ENCODE results near the gene EXD3.
A peak's percentile ranks its signal among the peaks of the same experiment; 100 is the strongest.
"Not testable (repeated sequence)": the region's sequence is repeated elsewhere in the genome, so short reads cannot be mapped to it uniquely, and the experiment has no call there.

The EXD3 gene

DNA sequence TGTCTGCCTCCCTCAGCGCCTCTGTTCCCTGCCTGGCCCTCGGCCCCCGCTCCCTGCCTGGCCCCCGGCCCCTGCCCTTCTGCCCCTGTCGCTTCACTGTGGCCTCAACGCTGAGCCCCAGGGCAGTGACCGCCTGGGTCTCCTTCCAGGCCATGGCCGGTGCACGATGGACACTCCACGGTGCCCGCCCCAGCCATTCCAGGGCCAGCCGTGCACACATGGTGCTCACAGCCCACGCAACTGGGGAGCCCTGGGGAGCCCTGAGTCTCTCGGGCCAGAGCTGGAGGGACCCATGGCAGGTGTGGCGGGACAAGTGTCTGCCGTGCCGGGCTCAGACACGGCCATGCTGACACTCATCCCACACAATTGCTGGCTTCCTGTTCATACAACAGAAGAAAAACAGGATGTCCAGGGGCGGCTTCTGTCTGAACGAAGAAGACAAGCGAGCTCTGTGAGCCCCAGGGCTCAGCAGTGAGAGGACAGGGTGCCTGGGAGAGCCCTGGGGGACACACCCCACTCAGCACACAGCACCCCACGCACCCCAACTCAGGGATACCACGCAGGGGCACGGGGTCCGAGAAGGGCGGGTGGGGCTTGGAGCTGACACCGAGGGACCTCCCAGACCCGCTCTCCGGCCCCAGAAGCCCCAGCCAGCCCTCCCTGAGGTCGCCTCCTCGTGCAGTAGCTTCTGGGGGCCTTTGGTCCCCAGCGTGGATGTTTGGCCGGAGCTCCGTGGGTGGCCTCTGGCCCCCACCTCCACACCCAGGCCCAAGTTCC is 35.7 kb downstream of the EXD3 start:
- peak; percentile 15 for DNase-seq (ENCODE audit: low read depth)
- TF ChIP-seq, protein P1, sequence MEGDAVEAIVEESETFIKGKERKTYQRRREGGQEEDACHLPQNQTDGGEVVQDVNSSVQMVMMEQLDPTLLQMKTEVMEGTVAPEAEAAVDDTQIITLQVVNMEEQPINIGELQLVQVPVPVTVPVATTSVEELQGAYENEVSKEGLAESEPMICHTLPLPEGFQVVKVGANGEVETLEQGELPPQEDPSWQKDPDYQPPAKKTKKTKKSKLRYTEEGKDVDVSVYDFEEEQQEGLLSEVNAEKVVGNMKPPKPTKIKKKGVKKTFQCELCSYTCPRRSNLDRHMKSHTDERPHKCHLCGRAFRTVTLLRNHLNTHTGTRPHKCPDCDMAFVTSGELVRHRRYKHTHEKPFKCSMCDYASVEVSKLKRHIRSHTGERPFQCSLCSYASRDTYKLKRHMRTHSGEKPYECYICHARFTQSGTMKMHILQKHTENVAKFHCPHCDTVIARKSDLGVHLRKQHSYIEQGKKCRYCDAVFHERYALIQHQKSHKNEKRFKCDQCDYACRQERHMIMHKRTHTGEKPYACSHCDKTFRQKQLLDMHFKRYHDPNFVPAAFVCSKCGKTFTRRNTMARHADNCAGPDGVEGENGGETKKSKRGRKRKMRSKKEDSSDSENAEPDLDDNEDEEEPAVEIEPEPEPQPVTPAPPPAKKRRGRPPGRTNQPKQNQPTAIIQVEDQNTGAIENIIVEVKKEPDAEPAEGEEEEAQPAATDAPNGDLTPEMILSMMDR (IDR thresholded peaks at IDR 0.05; ENCODE audit: low read length, missing control alignments): no peak
- no peak overlapping the region for H3K4me3 ChIP-seq (replicated peaks; ENCODE audit: low read depth, low read length)

DNA sequence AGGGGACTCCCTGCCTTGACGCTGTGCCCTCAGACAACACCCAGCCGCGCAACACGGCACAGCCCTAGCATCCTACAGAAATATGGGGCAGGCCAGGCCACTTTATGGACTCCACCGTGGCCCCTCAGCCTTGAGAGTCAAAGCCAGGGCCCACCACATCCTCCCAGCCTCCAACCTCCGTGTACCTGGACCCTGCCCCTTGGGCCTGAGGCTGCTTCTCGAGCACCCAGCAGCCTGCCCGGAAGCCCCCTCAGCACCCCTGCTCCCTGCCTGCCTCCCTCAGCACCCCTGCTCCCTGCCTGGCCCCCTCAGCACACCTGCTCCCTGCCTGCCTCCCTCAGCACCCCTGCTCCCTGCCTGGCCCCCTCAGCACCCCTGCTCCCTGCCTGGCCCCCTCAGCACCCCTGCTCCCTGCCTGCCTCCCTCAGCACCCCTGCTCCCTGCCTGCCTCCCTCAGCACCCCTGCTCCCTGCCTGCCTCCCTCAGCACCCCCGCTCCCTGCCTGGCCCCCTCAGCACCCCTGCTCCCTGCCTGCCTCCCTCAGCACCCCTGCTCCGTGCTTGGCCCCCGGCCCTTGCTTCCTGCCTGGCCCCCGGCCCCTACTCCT is 36.4 kb downstream of the EXD3 start:
- DNase-seq (ENCODE audit: low read depth); H3K4me3 ChIP-seq (replicated peaks; ENCODE audit: low read depth, low read length): not testable (repeated sequence)

DNA sequence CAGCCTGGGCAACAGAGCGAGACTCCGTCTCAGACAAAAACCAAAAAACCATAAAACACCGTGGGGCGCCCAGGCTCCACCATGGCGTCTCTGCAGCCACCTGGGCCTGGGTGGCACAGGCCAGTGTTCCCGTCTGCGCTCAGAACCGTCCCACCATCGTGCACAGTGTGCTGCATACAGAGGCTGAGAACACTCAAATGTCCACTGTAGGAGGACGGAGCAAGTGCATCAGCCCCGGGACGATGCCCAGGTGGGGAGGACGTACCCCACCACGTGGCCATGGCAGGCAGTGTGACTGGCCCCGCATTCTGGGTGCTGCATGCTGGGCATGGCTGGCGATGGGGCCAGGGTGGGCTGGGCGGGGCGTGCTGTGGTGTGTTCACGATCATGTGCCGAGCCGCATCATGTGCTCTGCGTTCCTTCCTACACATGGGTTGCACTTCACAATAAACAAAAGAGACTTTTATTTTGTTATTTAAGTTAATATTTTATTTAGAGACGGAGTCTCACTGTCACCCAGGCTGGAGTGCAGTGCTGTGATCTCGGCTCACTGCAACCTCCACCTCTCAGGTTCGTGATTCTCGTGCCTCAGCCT is 37.8 kb downstream of the EXD3 start:
- DNase-seq (ENCODE audit: low read depth): no peak
- TF ChIP-seq, protein P1 (IDR thresholded peaks at IDR 0.05; ENCODE audit: low read length, missing control alignments): no peak
- H3K4me3 ChIP-seq (replicated peaks; ENCODE audit: low read depth, low read length): no peak overlapping the region

DNA sequence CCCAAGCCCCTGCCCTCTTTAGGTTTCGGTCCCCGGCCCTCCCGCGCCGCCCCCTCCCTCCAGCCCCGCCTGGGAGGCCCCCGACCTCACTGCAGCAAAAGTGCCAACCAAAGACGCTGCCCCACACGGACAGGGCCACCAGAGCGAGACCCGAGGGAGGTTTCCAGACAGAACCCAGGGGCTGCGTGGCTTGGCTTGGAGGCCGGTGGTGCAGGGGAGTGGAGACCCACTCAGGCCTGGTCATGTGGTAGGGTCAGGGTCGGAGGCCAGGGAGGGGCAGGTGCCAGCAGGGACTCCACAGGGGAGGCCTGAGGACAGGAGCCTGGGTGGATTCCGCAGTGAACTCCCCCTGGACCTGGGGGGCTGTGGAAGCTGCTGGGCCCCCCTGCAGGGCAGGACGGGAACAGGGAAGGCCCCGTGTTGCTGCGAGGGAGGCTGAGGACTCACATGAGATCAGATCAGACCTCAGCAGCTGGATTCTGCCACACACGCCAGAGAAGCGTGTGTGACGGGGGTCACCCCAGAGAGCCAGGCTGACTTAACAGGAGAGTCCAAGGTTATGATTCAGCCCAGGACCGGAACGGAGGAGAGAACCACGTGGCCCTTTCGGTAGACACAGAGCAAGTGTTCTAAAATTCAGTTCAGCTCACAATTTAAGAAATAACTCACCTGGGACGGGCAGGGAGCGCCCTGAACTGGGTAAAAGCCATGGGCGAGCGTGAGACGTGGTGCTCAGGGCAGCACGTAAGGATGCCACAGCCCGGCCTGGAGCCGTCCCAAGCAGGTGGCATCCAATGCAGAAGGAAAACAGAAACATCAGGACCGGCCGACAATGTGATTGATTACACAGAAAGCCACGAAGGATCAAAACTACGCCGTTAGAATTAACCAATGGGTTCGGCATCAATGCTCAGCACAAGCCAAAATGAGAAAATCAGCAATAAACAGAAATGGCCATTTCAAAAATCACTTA is 38.9 kb downstream of the EXD3 start:
- TF ChIP-seq, protein P1 (IDR thresholded peaks at IDR 0.05; ENCODE audit: low read length, missing control alignments): no peak
- DNase-seq (ENCODE audit: low read depth): peak; percentile 53
- no peak overlapping the region for H3K4me3 ChIP-seq (replicated peaks; ENCODE audit: low read depth, low read length)

DNA sequence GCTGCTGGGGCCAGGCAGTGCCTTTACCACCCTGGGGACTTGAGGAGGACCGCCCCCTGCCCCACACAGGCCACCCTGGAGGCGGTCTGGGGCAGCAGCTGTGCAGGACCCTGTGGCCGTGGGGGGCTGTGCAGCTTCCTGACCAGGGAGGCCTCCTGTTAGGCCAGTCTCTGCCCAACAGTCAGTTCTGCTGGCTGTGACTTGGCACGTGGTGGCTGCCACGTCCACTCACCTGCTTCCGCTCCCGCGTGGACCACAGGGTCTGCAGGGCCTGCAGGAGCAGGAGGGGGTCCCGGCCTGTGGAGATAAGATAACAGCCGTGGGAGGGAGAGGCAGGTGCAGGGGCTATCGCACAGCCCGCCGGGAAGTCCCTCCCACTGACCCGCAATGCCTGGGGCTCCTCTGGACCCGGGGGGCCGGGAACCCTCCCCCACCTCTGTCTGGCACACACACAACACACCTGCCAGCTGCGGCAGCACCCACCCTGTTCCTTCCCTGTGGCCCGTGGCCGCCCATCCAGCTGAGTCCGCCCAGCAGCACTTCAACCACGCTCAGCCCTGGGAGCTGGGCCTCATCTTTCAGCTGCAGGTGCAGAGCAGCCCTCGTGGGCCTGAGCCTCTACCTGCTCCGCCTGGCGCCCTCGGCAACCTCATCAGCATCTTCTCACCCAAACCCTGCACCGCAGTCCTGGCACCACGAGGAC is 39.7 kb downstream of the EXD3 start:
- TF ChIP-seq, protein P1 (IDR thresholded peaks at IDR 0.05; ENCODE audit: low read length, missing control alignments): no peak
- H3K4me3 ChIP-seq (replicated peaks; ENCODE audit: low read depth, low read length): no peak overlapping the region
- no peak for DNase-seq (ENCODE audit: low read depth)

DNA sequence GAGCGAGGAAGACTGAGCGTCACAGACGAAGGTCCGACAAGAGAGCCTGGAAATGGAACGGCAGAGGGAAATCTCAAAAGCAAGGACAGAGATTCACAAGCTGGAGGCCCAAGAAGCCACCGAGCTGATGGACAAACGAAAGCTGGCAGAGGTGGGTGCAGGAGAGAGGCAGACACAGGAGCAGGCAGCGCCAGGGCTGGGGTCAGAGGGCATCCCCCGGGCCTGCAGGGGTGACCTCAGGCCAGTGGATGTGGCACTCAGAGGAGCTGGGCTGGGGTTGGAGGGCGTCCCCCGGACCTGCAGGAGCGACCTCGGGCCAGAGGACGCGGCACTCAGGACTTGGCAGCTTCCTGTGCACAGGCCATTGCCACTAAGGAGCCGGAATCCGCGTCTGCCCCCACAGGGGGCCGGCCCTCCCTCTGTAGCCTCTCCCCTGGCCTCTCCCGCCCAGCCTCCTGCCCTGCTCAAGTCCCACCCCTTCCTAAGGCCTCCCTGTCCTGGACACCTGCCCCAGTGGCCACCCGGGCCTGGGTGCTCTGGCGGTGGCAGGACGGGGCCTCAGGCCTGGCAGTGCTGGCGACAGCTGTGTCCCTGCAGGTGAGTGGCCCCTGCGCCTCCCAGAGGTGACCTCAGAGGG is 40.4 kb downstream of the EXD3 start:
- TF ChIP-seq, protein P1 (IDR thresholded peaks at IDR 0.05; ENCODE audit: low read length, missing control alignments): no peak
- H3K4me3 ChIP-seq (replicated peaks; ENCODE audit: low read depth, low read length): no peak overlapping the region
- DNase-seq (ENCODE audit: low read depth): no peak

Data from fibroblast of pulmonary artery (primary cell).